PC-3 (cell line): ENCODE measurements around the gene MAD1L1. TPM values are rescaled to one million over a fixed set of nuclear protein-coding genes. Genes with fewer than 3 reads are reported as not detected.

Experiments used
- ATAC-seq: fragments of 200-7000 bp; cut with Tn5 transposase; 2 replicates; pipeline ENCODE4 v1.9.1; 2020; ENCODE audit warnings: mild to moderate bottlenecking, moderate library complexity
- BruUV-seq: library from RNA; stranded (reverse); fragments of 400-500 nt; replicated peaks from 2 replicates; lab custom pipeline; 2021; lab: Mats Ljungman, UMichigan
- CTCF ChIA-PET: fragments of 300-600 bp; sonication (Branson Sonifier 250); formaldehyde crosslinking; loops from one replicate; lab custom pipeline; 2022; ENCODE audit warnings: antibody characterized with exemption; lab: Charles Lee
- POLR2A ChIA-PET: fragments of 300-600 bp; sonication (Branson Sonifier 250); formaldehyde crosslinking; loops from one replicate; lab custom pipeline; 2022; ENCODE audit warnings: antibody characterized with exemption; ENCODE audit not compliant: unreplicated experiment; lab: Charles Lee
- DNase-seq: peaks from one replicate; pipeline ENCODE4 v3.0.0-alpha.2; 2015
- H2AFZ ChIP-seq: fragments of 300-600 bp; sonication (generic); 2 replicates; pipeline ENCODE4 v1.6.0; 2016; ENCODE audit warnings: antibody characterized with exemption, low read length
- H3F3A ChIP-seq: fragments of 300-600 bp; sonication (generic); one replicate; pipeline ENCODE4 v1.6.0; 2017; ENCODE audit warnings: antibody characterized with exemption, low read length, control low read depth, mild to moderate bottlenecking; ENCODE audit not compliant: unreplicated experiment
- H3K27ac ChIP-seq: fragments of 300-600 bp; sonication (generic); 2 replicates; pipeline ENCODE4 v1.5.1; 2016; ENCODE audit warnings: mild to moderate bottlenecking, low read length
- H3K27me3 ChIP-seq: fragments of 300-600 bp; sonication (generic); 2 replicates; pipeline ENCODE4 v1.6.1; 2016; ENCODE audit warnings: low read length, mixed read lengths
- H3K36me3 ChIP-seq: fragments of 300-600 bp; sonication (generic); 2 replicates; pipeline ENCODE4 v1.6.1; 2016; ENCODE audit warnings: low read depth, mixed run types, low read length, mixed read lengths
- H3K4me1 ChIP-seq: fragments of 300-600 bp; sonication (generic); 2 replicates; pipeline ENCODE4 v1.5.1; 2016; ENCODE audit warnings: low read length; ENCODE audit not compliant: insufficient read depth
- H3K4me2 ChIP-seq: fragments of 300-600 bp; sonication (generic); 2 replicates; pipeline ENCODE4 v1.6.0; 2016; ENCODE audit warnings: low read length
- H3K4me3 ChIP-seq: fragments of 300-600 bp; sonication (generic); 2 replicates; pipeline ENCODE4 v1.5.1; 2016; ENCODE audit warnings: mild to moderate bottlenecking, low read length, mixed read lengths
- H3K79me2 ChIP-seq: fragments of 300-600 bp; sonication (generic); 2 replicates; pipeline ENCODE4 v1.6.1; 2017; ENCODE audit warnings: low read length, mixed read lengths
- H3K9ac ChIP-seq: fragments of 300-600 bp; sonication (generic); 2 replicates; pipeline ENCODE4 v1.6.0; 2016; ENCODE audit warnings: mild to moderate bottlenecking, low read length
- H3K9me2 ChIP-seq: fragments of 300-600 bp; sonication (generic); replicated peaks from 2 replicates; pipeline ENCODE4 v1.6.1; 2016; ENCODE audit warnings: mixed run types, low read length, mixed read lengths
- H3K9me3 ChIP-seq: fragments of 300-600 bp; sonication (generic); 2 replicates; pipeline ENCODE4 v1.6.1; 2016; ENCODE audit warnings: low read length, mixed read lengths
- H4K20me1 ChIP-seq: fragments of 300-600 bp; sonication (generic); 2 replicates; pipeline ENCODE4 v1.6.1; 2016; ENCODE audit warnings: low read length, mixed read lengths
- CTCF ChIP-seq: fragments of 300-600 bp; sonication (generic); conservative IDR thresholded peaks from 2 replicates; pipeline ENCODE4 v1.5.1; 2017; ENCODE audit warnings: antibody characterized with exemption, low read depth, mild to moderate bottlenecking, low read length
- EZH2 ChIP-seq: fragments of 300-600 bp; sonication (generic); IDR thresholded peaks from one replicate; pipeline ENCODE4 v1.6.1; 2017; ENCODE audit warnings: antibody characterized with exemption, mild to moderate bottlenecking, low read length; ENCODE audit not compliant: unreplicated experiment
- EZH2phosphoT487 ChIP-seq: fragments of 300-600 bp; sonication (generic); IDR thresholded peaks from 2 replicates; pipeline ENCODE4 v1.6.1; 2018; ENCODE audit warnings: mild to moderate bottlenecking, antibody characterized with exemption, low read length, borderline replicate concordance
- intact Hi-C: fragments of 100-400 bp; cut with micrococcal nuclease; formaldehyde crosslinking; loops from 2 replicates; pipeline ENCODE4 v1.9.0; 2023
- total RNA-seq: library from RNA; depleted of rRNA; stranded (reverse); fragments of >200 nt; gene quantifications from 2 replicates; pipeline ENCODE4 v1.2.3, GENCODE V29; 2014

MAD1L1 gene
- total RNA-seq, 1 experiment from 2014 or later: 88.4 TPM

- no peak for ATAC-seq
- no peak overlapping the region for H3K4me2 ChIP-seq
- no peaks in the 10 kb centered on the region for H3K9me2 ChIP-seq
- no peak overlapping the region for H3K27ac ChIP-seq
- no peaks in the 10 kb centered on the region for H3F3A ChIP-seq
- CTCF ChIA-PET: no interaction called here
- no peak overlapping the region for H3K4me3 ChIP-seq
- intact Hi-C loops: no loop called here
- no peaks in the 10 kb centered on the region for H3K79me2 ChIP-seq
- no peak overlapping the region for H3K9ac ChIP-seq
- H3K4me1 ChIP-seq: no peaks in the 10 kb centered on the region
- H4K20me1 ChIP-seq: no peaks in the 10 kb centered on the region
- H3K27me3 ChIP-seq: peaks cover 22% of the 10 kb centered on the region; the same call in 1 of the 2 replicates
- BruUV-seq: no TSS peak
- POLR2A ChIA-PET: no interaction called here
- no peak overlapping the region for H2AFZ ChIP-seq
- H3K36me3 ChIP-seq: no peaks in the 10 kb centered on the region
- TF ChIP-seq EZH2phosphoT487: no peak
- DNase-seq: no peak
- H3K9me3 ChIP-seq: no peaks in the 10 kb centered on the region
Observed at GRCh38 chr7:1775389-1775788, 457.4 kb downstream of the MAD1L1 start.

GRCh38 chr7:1770331-1770730 lies 462.4 kb downstream of the MAD1L1 start:
- ATAC-seq: no peak
- Histone ChIP-seq H3K27ac (no peak overlapping the region), H3K4me2 (no peak overlapping the region), H3K79me2 (no peaks in the 10 kb centered on the region), H3K9ac (no peak overlapping the region), H3K27me3 (peaks cover 8% of the 10 kb centered on the region; the same call in 1 of the 2 replicates), H3K9me2 (no peaks in the 10 kb centered on the region), H4K20me1 (no peaks in the 10 kb centered on the region), H2AFZ (no peak overlapping the region), H3K36me3 (no peaks in the 10 kb centered on the region), H3F3A (no peaks in the 10 kb centered on the region), H3K4me3 (no peak overlapping the region), H3K9me3 (no peaks in the 10 kb centered on the region), H3K4me1 (no peaks in the 10 kb centered on the region)
- TF ChIP-seq EZH2phosphoT487 (no peak), EZH2 (no peak), CTCF (no peak)
- intact Hi-C loops: no loop called here
- DNase-seq: no peak
- ChIA-PET CTCF (no interaction called here), POLR2A (no interaction called here)
- no TSS peak for BruUV-seq

GRCh38 chr7:1769286-1770200 lies 463.2 kb downstream of the MAD1L1 start:
- H2AFZ ChIP-seq: no peak overlapping the region
- H3K79me2 ChIP-seq: no peaks in the 10 kb centered on the region
- POLR2A ChIA-PET: no interaction called here
- no peaks in the 10 kb centered on the region for H3K36me3 ChIP-seq
- 0 out of 2 replicates have a peak, but pooled peaks cover 3% of the 10 kb centered on the region for H3K27me3 ChIP-seq
- CTCF ChIA-PET: no interaction called here
- H3K9ac ChIP-seq: no peak overlapping the region
- no peak overlapping the region for H3K4me2 ChIP-seq
- H3K9me3 ChIP-seq: no peaks in the 10 kb centered on the region
- no peaks in the 10 kb centered on the region for H3K4me1 ChIP-seq
- ATAC-seq (no peak), DNase-seq (no peak)
- no peak overlapping the region for H3K27ac ChIP-seq
- H3K4me3 ChIP-seq: no peak overlapping the region
- no peak for TF ChIP-seq EZH2
- TF ChIP-seq EZH2phosphoT487: no peak
- TF ChIP-seq CTCF: no peak
- intact Hi-C loops: loop anchor here (1.0 kb wide), 1 partner anchor 10 kb away; no protein-coding TSS in a partner anchor
- no peaks in the 10 kb centered on the region for H4K20me1 ChIP-seq
- BruUV-seq: no TSS peak
- H3K9me2 ChIP-seq: no peaks in the 10 kb centered on the region
- no peaks in the 10 kb centered on the region for H3F3A ChIP-seq
